HL-60/S4 treated with retinoic acid at 250 ng/mL for 4 days and 3 days (cell line): ENCODE measurements around the gene ACTG2.
"Not testable (repeated sequence)": the region's sequence is repeated elsewhere in the genome, so short reads cannot be mapped to it uniquely, and the experiment has no call there.

Source experiments
- in situ Hi-C: fragments of 300-500 bp; cut with MboI; formaldehyde crosslinking; loops from 2 replicates; pipeline ENCODE4 v1.7.0; 2022; ENCODE audit warnings: low sequenced_read_pairs

ACTG2 gene

DNA sequence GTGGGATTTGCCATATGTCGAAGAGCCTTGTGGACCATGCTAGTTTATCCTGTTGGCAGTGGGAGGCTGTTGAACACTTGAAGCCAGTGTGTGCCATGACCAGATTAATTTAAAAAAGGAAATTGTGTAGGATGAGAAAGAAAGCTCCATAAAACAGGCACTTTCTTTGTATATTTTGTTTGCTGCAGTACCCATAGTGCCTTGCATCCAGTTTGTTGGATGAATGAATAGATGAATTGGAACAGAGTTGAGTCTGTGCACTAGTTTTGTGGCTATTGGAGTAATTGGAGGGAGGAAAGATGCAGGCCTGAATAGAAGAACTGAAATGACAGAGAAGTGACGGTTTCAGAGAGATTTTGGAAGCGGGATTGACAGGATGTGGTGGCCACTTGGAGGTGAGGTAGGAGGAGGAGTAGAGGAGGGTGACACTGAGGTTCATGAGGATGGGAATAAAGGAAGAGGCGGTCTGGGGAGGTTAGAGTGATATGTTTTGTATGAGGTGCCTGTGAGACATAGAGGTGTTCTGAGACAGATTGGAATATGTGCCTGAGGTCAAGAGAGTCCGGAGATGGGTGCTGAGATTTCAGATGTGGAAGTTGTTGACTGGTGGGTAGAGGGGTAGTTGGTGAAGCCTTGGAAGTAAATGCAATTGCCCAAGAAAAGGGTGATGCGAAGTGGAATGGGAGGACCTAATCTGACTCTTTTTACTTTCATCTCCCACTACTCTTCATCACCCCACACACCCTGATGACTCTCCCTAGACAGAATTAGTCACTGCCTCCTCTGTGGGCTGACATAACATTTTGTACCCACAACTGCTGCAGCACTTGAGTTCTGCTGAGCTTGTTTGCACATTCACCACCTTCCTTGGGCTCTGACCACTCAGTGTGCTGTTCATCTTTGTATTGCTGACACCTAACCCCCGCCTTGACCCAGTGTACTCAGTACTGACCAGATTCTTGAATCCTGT lies 39.0 kb downstream of the ACTG2 start:
- in situ Hi-C loops: no loop called here

DNA sequence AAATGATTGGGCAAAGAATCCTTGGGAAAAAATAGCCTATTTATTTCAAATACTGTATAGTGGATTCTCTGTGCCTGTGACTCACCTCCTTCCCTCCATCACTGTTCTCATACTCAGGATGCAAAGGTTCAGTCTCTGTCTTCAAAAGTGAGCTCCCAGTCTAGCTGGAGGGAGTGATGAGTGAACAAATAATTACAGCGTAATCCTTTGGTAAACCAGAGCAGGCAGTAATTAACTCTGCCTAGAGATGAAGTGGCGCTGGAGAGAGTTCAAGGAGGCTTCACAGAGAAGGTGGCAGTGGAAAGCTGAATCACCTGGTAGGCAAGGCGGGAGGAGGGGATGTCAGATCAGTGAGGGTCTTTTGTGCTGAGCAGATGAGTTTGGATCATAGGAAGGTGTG lies 40.4 kb downstream of the ACTG2 start:
- in situ Hi-C loops: no loop called here

DNA sequence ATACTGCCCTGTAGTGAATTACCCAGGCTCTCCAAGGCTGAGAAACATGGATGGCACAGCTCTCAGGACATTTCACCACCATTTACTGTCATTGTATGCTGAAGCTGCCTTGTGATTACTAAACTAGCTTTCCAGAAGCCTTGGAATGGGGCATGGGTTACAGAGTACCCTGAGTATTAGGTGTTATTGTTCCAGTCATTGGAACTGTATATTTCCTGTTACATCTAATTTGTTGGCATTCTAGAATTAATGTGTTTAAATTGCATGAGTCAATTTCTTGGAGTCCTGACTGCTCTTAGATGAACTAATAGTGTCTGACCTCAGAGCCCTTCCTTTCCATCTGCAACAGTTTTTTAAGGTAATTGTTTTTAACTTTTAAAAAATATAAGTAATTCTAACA lies 42.8 kb downstream of the ACTG2 start:
- in situ Hi-C loops: no loop called here

DNA sequence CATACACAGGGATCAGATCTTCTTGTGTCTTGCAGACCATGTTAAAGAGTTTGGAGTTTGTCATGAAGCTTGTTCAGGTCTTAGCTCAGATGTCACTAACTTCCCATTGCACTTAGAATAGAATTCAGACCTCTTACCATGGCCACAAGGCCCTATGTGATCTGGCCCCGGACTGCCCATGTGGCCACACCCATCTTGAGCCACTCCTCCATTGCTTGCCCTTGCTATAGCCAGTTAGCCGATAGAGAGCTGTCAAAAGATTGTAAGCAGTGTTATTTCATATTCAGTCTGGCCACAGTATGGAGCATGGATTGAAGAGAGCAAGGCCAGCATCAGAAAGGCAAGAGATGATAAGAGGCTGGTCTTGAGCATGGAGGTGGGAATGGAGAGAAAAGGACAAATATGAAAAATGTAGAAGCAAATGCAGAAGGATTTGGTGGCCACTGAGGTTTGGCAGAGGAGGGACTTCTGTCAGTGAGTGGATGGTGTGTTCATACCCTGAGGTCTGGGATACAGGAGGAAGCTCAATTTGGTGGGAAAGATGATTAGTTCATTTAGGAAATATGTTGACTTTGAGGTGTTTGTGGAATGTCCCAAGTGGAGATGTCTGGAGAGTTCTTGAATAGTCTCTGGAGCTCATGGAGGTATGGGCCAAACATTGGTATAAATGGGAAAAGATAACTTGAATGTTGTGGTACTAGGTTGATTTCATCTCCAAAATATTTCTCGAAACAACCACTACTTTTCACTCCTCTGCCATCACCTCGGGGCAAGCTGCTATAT lies 44.5 kb downstream of the ACTG2 start:
- in situ Hi-C loops: no loop called here

DNA sequence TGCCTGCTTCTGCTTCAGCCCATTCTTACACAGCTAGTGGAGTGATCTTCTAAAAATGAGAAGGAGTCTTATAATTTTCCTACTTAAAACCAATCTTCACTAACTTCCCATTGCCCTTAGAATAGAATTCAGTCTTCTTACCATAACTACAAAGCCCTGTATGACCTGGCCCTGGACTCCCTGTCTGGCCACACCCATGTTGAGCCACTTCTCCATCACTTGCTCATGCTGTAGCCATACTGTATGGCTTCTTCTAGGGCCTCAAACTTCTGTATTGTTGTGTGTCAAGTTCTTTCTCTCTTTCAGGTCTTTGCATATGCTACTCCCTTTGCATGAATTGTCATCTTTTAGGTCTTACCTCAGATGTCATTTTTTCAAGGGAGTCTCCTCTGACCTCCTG lies 45.1 kb downstream of the ACTG2 start:
- in situ Hi-C loops: no loop called here

DNA sequence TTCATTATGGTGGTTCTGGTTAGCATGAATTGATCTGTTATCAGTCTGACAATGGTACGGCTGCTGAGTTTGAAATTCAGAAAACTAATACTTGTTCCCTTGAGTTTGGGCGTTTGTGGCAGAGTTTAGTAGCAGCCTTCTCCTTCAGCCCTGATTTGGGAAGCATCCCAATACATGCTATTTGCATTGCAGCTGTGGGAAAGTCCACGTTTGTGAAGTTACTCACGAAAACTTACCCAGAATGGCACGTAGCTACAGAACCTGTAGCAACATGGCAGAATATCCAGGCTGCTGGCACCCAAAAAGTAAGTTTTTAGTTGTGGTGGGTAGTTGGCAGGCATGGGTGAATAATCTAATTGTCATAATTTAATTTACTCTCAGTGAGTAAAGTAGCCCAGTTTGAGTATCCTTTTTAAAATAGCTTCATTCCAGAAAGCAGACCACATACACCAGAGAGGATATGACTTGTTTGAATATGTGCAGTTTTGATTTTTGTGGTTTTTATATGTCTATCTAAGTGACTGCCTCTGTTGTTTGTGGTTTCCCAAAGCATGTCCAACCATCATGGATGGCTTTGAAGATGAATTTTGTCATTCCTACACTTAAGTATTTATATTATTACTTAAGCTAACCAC lies 46.0 kb downstream of the ACTG2 start:
- in situ Hi-C loops: no loop called here

DNA sequence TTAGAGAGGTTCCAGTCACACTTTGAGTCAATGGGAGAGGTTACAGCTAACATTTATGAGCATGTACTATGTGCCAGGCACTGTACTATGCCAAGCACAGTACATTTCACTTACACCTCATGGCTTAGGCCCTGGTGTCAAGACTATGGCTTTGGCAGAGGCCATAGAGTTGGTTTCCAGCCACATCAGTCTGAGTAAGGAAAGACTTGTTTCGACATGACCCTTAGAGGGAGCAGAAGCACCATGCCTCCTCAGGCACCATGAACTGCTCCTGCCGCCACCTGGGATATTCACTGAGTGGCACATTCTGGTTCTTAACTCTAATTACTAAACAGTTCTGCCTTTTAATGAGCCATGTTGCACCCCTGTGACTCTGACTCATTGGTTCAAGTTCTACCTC lies 46.6 kb downstream of the ACTG2 start:
- in situ Hi-C loops: no loop called here

DNA sequence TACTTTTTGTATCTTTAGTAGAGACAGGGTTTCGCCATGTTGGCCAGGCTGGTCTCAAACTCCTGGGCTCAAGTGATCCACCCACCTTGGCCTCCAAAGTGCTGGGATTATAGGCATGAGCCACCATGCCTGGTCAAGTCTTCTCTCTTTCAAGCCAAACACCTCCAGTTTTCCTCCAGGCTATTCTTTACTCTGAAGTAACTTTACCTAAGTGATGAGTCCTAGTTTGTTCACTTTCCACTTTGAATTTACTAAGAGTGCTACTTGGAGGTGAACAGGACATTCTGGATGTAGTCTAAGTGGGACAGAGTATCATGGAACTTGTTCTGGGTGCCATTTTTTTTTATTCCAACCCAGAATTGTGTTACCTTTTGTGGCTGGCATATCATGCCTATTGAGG lies 47.3 kb downstream of the ACTG2 start:
- in situ Hi-C loops: not testable (repeated sequence)

DNA sequence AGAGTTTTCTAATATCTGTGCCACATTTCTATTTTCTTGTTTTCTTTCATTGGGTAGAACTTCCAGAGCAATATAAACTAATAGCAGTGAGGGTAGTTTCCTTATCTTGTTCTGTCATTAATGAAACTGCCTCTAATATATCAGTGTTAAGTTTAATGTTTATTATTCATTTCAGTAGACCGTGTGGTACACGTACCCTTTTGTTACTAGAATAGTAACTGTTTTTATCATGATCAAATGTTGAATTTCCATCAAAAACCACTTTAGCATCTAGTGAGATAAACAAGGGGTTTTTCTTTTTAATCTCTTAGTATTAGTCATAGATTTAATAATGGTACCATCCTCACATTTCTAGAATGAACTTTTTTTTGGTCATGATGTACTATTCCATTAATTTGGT lies 49.9 kb downstream of the ACTG2 start:
- in situ Hi-C loops: no loop called here

DNA sequence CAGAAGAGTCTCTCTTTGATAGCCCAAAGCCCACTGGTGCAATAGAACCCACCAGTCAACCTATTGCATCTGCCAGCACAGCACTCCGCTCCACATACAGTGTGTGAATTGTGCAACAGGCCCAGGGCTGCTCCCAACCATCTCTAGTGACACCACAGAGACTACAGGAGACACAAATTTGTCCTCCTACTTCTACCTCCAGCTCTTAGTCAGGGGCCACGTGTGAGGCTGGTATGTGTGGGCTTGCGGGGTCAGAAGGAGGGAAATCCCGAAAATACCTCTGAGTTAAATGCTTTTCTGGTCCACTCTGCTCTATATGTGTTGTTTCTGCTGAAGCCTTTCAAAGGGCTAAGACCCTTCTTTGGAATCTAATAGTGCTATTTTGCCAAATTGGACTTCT lies 51.9 kb downstream of the ACTG2 start:
- in situ Hi-C loops: no loop called here

DNA sequence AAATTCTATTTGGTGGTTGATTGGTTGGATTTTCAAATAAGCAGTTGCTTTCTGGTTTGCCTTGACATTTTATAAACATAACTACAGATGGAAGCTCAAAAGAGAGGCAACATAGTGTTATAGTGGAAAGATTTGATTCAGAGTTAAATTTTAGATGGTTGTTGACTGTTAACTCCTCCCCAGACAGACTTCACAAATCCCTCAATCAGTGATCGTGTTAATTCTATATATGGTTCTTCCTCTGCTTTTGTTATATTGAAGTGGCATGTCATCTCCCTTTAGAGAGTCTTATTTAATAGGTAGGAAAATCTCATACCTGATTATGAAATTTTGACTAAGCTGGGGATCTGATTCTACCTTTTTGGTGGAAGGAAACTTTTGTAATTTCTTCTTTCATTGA lies 53.4 kb downstream of the ACTG2 start:
- in situ Hi-C loops: no loop called here

DNA sequence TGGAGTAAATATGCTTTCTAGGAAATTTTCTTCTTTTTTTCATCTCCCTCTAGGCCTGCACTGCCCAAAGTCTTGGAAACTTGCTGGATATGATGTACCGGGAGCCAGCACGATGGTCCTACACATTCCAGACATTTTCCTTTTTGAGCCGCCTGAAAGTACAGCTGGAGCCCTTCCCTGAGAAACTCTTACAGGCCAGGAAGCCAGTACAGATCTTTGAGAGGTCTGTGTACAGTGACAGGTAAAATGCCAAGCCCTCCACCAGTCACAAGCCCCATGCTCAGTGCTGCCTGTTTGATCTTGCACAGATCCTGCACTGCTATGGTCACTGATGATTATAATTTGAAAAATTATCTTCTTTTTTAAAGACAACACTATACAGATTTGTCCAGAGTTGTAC lies 53.9 kb downstream of the ACTG2 start:
- in situ Hi-C loops: no loop called here

DNA sequence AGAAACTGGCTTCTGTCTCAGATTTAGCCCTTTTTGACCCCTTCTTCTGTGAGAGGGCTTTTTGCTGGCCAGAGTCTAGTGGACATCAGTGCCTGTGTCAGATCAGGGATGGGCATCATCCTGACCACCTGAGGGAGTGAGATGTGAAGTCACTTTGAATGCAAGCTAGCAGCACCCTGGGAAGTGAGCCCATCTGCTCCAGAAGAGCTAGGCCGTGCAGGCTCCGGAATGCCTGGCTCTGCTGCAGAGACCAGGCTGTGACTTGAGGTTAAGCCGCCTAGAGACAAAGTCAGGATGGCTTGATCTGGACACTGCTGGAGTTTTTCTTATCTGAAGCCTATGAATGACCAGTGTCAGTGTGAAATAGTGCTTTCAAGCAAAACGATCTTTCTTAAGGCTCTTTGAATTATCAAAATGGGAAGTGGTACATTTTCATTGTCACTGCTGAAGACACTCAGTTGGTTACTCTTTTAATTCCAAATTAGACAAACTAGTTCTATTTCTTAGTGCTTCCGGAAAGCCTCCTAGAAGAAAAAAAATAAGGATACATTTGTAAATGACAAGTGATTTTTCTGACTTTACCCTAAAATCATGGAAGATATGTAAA lies 54.7 kb downstream of the ACTG2 start:
- in situ Hi-C loops: no loop called here

DNA sequence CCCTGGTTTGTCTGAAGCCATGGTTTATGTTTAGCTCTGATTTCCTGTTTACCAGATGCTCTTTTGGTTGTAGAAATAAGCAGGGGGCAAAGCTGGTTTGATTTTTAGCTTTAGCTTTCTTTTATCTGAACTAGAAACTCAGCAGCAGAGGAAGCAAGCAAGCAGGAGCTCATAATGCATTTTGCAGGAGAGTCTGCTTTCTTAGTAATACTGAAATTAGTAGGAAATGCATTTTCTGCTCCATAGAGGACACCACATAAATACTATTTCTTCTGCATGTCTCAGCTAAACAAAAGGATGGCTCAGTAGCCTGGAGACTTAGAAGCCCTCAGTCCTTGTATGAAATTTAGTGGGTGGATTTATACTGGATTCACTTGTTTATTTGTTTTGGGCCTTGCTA lies 57.0 kb downstream of the ACTG2 start:
- in situ Hi-C loops: no loop called here

DNA sequence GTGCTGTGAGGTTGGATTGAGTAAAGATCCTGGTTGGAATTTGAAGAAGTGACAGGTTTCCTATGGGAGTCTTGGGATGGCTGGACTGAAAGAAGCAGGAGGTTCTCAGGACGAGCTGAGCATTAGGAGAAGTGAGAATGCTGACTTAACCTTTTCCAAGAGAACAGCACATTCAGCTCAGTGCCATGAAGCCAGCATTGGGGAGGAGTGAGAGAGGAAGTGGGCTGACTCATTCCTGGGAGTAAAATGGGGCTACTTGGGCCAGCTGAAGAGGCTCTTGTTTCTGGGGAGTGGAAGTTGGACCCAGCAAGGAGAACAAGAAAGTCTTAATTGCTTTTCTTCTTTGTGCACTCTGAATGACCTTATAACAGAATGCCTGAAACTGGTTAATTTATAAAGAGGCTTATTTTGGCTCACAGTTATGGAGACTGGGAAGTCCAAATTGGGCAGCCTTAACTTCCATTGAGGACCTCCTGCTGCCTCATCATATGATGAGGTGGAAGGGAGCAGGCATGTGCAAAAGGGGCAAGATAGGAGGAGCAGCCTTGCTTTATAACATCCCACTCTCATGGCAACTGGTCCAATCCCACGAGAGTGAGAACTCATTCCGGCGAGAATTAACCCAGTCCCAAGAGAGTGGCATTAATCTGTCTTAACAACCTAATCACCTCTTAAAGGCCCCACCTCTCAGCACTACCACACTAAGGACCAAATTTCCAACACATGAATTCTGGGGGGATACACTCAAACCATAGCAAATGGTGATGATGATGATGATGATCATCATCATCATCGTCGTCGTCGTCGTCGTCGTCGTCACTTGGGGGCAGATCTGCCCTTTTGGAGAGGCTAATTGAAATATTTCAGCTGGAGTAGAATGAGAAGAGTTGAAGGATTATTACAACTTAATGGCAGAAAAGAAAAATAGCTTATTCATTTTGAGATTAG lies 60.0 kb downstream of the ACTG2 start:
- in situ Hi-C loops: no loop called here

DNA sequence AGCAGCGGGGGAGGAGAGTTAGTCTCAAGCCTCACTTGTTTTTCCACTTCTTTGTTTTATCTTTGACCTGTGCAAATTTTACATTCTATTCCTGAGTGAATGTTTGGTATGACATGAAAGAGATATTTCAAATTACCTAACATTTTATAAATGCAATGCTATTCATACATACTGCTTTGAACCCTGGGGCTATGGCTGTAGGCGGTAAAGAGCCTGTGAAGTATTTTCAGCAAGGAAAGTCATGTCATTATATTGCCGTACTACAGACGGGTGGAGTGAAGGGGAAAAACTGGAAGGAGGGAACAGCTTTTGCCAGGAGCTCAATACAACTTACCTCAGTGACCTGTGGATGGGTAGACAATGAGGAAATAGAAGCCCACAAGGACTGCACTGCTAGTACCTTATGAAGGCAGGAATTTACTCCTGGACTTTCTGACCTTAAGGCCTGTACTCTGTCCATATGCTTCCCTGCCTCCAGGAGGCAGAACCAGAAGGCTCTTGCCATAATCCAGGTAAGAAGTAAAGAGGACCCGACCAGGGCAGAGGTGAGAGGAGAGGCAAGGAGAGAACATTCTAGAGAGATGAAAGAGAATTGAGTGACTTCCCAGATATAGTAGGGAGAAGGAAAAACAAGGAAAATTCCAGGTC lies 63.5 kb downstream of the ACTG2 start:
- in situ Hi-C loops: no loop called here

DNA sequence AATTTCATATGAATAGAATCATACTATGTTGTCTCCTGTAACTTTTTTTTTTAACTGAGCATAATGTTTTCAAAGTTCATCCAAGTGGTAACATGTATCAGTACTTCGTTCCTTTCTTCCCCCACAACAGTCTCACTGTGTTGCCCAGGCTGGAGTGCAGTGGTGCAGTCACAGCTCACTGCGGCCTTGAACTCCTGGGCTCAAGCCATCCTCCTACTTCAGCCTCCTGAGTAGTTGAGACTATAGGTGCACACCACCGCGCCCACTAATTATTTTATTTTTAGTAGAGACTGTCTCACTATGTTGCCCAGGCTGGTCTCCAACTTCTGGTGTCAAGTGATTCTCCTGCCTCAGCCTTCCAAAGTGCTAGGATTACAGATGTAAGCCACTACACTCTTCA lies 68.5 kb downstream of the ACTG2 start:
- in situ Hi-C loops: no loop called here

DNA sequence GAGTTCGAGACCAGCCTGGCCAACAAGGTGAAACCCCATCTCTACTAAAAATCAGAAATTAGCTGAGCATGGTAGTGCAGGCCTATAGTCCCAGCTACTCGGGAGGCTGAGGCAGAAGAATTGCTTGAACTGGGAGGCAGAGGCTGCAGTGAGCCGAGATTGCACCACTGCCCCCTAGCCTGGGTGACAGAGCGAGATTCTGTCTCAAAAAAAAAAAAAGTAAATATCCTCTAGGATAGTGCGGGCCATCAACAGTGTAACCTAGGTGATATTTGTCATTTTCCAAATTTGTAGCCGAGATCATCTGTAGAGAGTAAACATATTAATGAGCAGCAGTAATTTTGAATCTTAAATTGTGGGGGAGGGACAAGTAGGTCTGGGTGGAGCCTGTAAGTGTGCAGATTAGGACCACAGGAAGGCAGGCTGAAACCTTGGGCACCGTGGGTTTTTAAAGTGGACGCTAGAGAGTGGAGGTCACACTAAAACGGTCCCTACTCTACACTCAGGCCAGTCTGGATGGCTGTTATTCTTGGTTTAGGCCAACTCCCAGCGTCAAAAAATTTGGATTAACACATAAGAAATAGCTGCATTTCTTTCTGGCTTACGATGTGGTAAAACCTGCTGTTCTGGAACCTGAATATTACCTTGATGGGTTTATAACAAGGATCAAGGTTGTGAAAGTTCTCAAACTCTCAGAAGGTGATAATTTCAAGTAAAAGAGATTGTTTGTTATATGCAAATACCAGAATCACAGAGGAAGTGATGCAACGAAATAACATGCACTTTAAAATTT lies 69.2 kb downstream of the ACTG2 start:
- in situ Hi-C loops: no loop called here

DNA sequence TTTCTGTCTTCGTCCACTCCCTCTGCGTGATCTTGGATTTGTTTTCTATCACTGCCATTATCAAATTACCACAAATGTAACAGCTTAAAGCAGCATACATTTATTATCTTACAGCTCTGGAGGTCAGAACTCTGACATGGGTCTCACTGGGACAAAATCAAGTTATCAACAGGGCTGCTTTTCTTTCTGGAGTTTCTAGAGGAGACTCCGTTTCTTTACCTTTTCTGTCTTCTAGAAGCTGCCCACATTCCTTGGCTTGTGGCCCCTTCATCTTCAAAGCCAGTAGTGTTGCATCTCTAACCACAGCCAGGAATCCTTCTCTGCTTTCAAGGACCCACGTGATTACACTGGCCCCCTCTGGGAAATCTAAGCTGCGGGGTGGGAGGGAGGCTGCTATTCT lies 70.0 kb downstream of the ACTG2 start:
- in situ Hi-C loops: no loop called here
